Ishikawa (cell line): ENCODE data around the gene CHADL.

ENCODE experiments used
- CEBPB ChIP-seq: IDR thresholded peaks from 2 replicates; pipeline ENCODE4 v1.6.1; 2012
- CREB1 ChIP-seq: IDR thresholded peaks from 2 replicates; pipeline ENCODE4 v1.6.1; 2012; ENCODE audit warnings: low read depth
- EGR1 ChIP-seq: IDR thresholded peaks from 2 replicates; pipeline ENCODE4 v1.6.1; 2012
- EP300 ChIP-seq: IDR thresholded peaks from 2 replicates; pipeline ENCODE4 v1.6.1; 2012; ENCODE audit warnings: borderline replicate concordance
- FOXM1 ChIP-seq: IDR thresholded peaks from 2 replicates; pipeline ENCODE4 v1.6.1; 2012; ENCODE audit warnings: low read depth, borderline replicate concordance
- MAX ChIP-seq: IDR thresholded peaks from 2 replicates; pipeline ENCODE4 v1.6.1; 2012
- NFIC ChIP-seq: IDR thresholded peaks from 2 replicates; pipeline ENCODE4 v1.6.1; 2012
- RAD21 ChIP-seq: IDR thresholded peaks from 2 replicates; pipeline ENCODE4 v1.6.1; 2012; ENCODE audit warnings: low read depth
- REST ChIP-seq: IDR thresholded peaks from 2 replicates; pipeline ENCODE4 v1.6.1; 2012; ENCODE audit warnings: low read depth, mild to moderate bottlenecking
- TAF1 ChIP-seq: IDR thresholded peaks from 2 replicates; pipeline ENCODE4 v1.6.1; 2012; ENCODE audit warnings: low read depth, mild to moderate bottlenecking
- TCF12 ChIP-seq: IDR thresholded peaks from 2 replicates; pipeline ENCODE4 v1.6.1; 2012; ENCODE audit warnings: low read depth
- TEAD4 ChIP-seq: IDR thresholded peaks from 2 replicates; pipeline ENCODE4 v1.6.1; 2012
- YY1 ChIP-seq: IDR thresholded peaks from 2 replicates; pipeline ENCODE4 v1.6.1; 2012; ENCODE audit warnings: low read depth
- ZBTB7A ChIP-seq: IDR thresholded peaks from 2 replicates; pipeline ENCODE4 v1.6.1; 2012; ENCODE audit warnings: low read depth
- TF ChIP-seq, protein P1 (sequence below): IDR thresholded peaks from 2 replicates; pipeline ENCODE4 v1.6.1; 2012

Gene CHADL

GRCh38 chr22:41215409-41215808, 25.3 kb downstream of the CHADL start:
- TF ChIP-seq EGR1 (no peak), REST (no peak)

- TF ChIP-seq RAD21 (no peak), MAX (no peak), ZBTB7A (no peak), CEBPB (no peak), EGR1 (no peak), TCF12 (no peak), FOXM1 (no peak), EP300 (no peak), TAF1 (no peak), YY1 (no peak), NFIC (no peak), TEAD4 (no peak), CREB1 (no peak)
- TF ChIP-seq, protein P1, sequence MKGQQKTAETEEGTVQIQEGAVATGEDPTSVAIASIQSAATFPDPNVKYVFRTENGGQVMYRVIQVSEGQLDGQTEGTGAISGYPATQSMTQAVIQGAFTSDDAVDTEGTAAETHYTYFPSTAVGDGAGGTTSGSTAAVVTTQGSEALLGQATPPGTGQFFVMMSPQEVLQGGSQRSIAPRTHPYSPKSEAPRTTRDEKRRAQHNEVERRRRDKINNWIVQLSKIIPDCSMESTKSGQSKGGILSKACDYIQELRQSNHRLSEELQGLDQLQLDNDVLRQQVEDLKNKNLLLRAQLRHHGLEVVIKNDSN, result no peak
These were observed 34.0 kb downstream of the CHADL start for GRCh38 chr22:41206719-41207118.

- peak; percentile 92 for TF ChIP-seq TAF1
- TF ChIP-seq YY1, result peak; percentile 96
- no peak for TF ChIP-seq ZBTB7A
- no peak for TF ChIP-seq TEAD4
- no peak for TF ChIP-seq REST
- no peak for TF ChIP-seq EGR1
- no peak for TF ChIP-seq CEBPB
- TF ChIP-seq RAD21, result no peak
- TF ChIP-seq CREB1, result no peak; the same call in 1 of the 2 replicates
- TF ChIP-seq, protein P1, result peak; percentile 38; the same call in 1 of the 2 replicates
- 0 out of 2 replicates have a peak, but pooled peaks have one; percentile 38 for TF ChIP-seq TCF12
- no peak for TF ChIP-seq EP300
- TF ChIP-seq FOXM1, result 0 out of 2 replicates have a peak, but pooled peaks have one; percentile 19
- TF ChIP-seq MAX, result peak; percentile 61
- no peak for TF ChIP-seq NFIC
These were observed 35.5 kb downstream of the CHADL start, which contains the start of gene L3MBTL2 for GRCh38 chr22:41204992-41205900. TSS of gene L3MBTL2 (plus strand) at chr22:41205312. CDS start at chr22:41205363, 51 bp downstream.

- TF ChIP-seq NFIC, result no peak
- no peak for TF ChIP-seq CREB1
- TF ChIP-seq FOXM1, result no peak
- TF ChIP-seq, protein P1, result no peak
- TF ChIP-seq EGR1, result no peak
- TF ChIP-seq TAF1, result no peak
- TF ChIP-seq TCF12, result no peak
- no peak for TF ChIP-seq EP300
- no peak for TF ChIP-seq TEAD4
- TF ChIP-seq YY1, result no peak
- no peak for TF ChIP-seq ZBTB7A
- no peak for TF ChIP-seq MAX
- TF ChIP-seq RAD21, result no peak
These were observed 36.7 kb downstream of the CHADL start for GRCh38 chr22:41204066-41204465.

DNA sequence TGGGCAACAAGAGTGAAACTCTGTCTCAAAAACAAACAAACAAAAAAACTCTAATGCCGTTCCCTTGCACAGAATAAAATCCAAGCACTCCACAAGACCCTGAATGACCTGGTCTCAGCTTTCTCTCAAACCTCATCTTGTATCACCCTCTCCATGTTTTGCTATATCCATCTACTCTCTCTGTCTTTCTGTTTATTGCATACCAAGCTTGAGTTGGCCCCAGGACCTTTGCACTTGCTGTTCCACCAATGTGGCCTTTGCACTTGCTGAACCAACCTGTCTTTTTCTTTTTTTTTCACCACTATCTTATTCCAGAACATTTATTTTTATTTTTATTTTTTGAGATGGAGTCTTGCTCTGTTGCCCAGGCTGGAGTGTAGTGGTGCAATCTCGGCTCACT, 37.6 kb downstream of the CHADL start:
- TF ChIP-seq NFIC (no peak), REST (no peak), ZBTB7A (no peak), TAF1 (no peak), YY1 (no peak)
